GM19452 (cell line): ENCODE measurements around the gene HTT-AS.

Source experiments
- ATAC-seq: cut with Tn5 transposase; IDR thresholded peaks from one replicate; pipeline ENCODE4 v1.9.1; 2021; ENCODE audit not compliant: unreplicated experiment

HTT-AS gene

GRCh38 chr4:3091464-3091863 is 17.1 kb upstream of the HTT-AS start:
- no peak for ATAC-seq

- ATAC-seq: no peak
Observed at GRCh38 chr4:3087115-3087797, 12.9 kb upstream of the HTT-AS start.

- ATAC-seq: no peak
Observed at GRCh38 chr4:3085948-3086670, 11.8 kb upstream of the HTT-AS start.

GRCh38 chr4:3083732-3084131 is 9.4 kb upstream of the HTT-AS start:
- no peak for ATAC-seq

- no peak for ATAC-seq
Observed at GRCh38 chr4:3082925-3083515, 8.7 kb upstream of the HTT-AS start.

GRCh38 chr4:3079694-3080123 is 5.4 kb upstream of the HTT-AS start:
- ATAC-seq: no peak

- peak; percentile 42 for ATAC-seq
Observed at GRCh38 chr4:3077796-3078195, 3.5 kb upstream of the HTT-AS start.

GRCh38 chr4:3075652-3075981 is 1.3 kb upstream of the HTT-AS start:
- no peak for ATAC-seq

GRCh38 chr4:3074846-3075651 is 711 bp upstream of the HTT-AS start:
- ATAC-seq: peak; percentile 5

- ATAC-seq: no peak
Observed at GRCh38 chr4:3073158-3074077, 920 bp downstream of the HTT-AS start.

- ATAC-seq: no peak
Observed at GRCh38 chr4:3071811-3072210, 2.5 kb downstream of the HTT-AS start.

GRCh38 chr4:3070709-3071500 is 3.4 kb downstream of the HTT-AS start:
- no peak for ATAC-seq

GRCh38 chr4:3069661-3070199 is 4.6 kb downstream of the HTT-AS start:
- ATAC-seq: no peak

- ATAC-seq: no peak
Observed at GRCh38 chr4:3067473-3068001, 6.8 kb downstream of the HTT-AS start.

- no peak for ATAC-seq
Observed at GRCh38 chr4:3066836-3067400, 7.4 kb downstream of the HTT-AS start.

- no peak for ATAC-seq
Observed at GRCh38 chr4:3065551-3065950, 8.8 kb downstream of the HTT-AS start.

GRCh38 chr4:3062471-3062870 is 11.9 kb downstream of the HTT-AS start:
- ATAC-seq: no peak

- ATAC-seq: no peak
Observed at GRCh38 chr4:3060946-3061345, 13.4 kb downstream of the HTT-AS start.

GRCh38 chr4:3059943-3060342 is 14.4 kb downstream of the HTT-AS start:
- no peak for ATAC-seq
